H1 (cell line): ENCODE data around the gene CIB4. TPM values are rescaled to one million over a fixed set of nuclear protein-coding genes. Genes with fewer than 3 reads are reported as not detected.

ENCODE experiments used
- CTCF ChIA-PET: fragments of 300-600 bp; sonication (Branson Sonifier 250); formaldehyde crosslinking; loops from one replicate; lab custom pipeline; 2021; ENCODE audit not compliant: partially characterized antibody; lab: Charles Lee
- POLR2A ChIA-PET: fragments of 300-600 bp; sonication (Branson Sonifier 250); formaldehyde crosslinking; loops from one replicate; lab custom pipeline; 2021; ENCODE audit warnings: inconsistent platforms; ENCODE audit not compliant: partially characterized antibody; lab: Charles Lee
- DNase-seq, 2 experiments: peaks; one replicate each; pipeline versions ENCODE4 v3.0.0 to v3.0.0-alpha.2; 2010 to 2022; ENCODE audit warnings: low spot score in 2 of 2, low read depth in 1 of 2, mixed read lengths in 1 of 2
- FAIRE-seq: peaks from 2 replicates; lab custom pipeline; 2011; peaks lifted over from hg19 to GRCh38; lab: Jason Lieb, UNC
- H2AFZ ChIP-seq: 2 replicates; pipeline ENCODE4 v1.8.1; 2012; ENCODE audit warnings: low read length, inconsistent platforms
- H2AK5ac ChIP-seq: 2 replicates; pipeline ENCODE4 v1.6.1; 2013; ENCODE audit warnings: low read depth, low read length
- H2BK120ac ChIP-seq: replicated peaks from 2 replicates; pipeline ENCODE3; 2013; ENCODE audit warnings: low read depth, low read length, inconsistent platforms
- H2BK12ac ChIP-seq: 2 replicates; pipeline ENCODE4 v1.6.1; 2013; ENCODE audit warnings: low read depth, low read length
- H2BK15ac ChIP-seq: 2 replicates; pipeline ENCODE4 v1.6.1; 2013; ENCODE audit warnings: low read length
- H2BK20ac ChIP-seq: 2 replicates; pipeline ENCODE4 v1.6.1; 2013; ENCODE audit warnings: low read length
- H2BK5ac ChIP-seq: 2 replicates; pipeline ENCODE4 v1.6.1; 2013; ENCODE audit warnings: low read depth, low read length
- H3K14ac ChIP-seq: 2 replicates; pipeline ENCODE4 v1.6.1; 2013; ENCODE audit warnings: inconsistent platforms; ENCODE audit not compliant: insufficient read length
- H3K18ac ChIP-seq: 2 replicates; pipeline ENCODE4 v1.6.1; 2013; ENCODE audit warnings: low read length; ENCODE audit errors: extremely low read depth
- H3K23ac ChIP-seq: 2 replicates; pipeline ENCODE4 v1.6.1; 2013; ENCODE audit warnings: inconsistent platforms; ENCODE audit not compliant: insufficient read length
- H3K23me2 ChIP-seq: 2 replicates; pipeline ENCODE4 v1.6.1; 2013; ENCODE audit warnings: low read depth, low read length
- H3K27ac ChIP-seq: 2 replicates; pipeline ENCODE4 v1.6.1; 2011; ENCODE audit warnings: low read depth, low read length, inconsistent platforms
- H3K27me3 ChIP-seq, 4 experiments: replicated peaks in 1 of 4; 1 replicate in 1 of 4; 2 replicates in 3 of 4; pipeline versions ENCODE4 v1.6.1 to v1.8.1; 2011 to 2013; ENCODE audit warnings: low read length in 3 of 4, mild to moderate bottlenecking in 3 of 4, inconsistent platforms in 2 of 4, mixed read lengths in 2 of 4, moderate library complexity in 1 of 4; ENCODE audit not compliant: control insufficient read depth in 3 of 4, insufficient read depth in 3 of 4; ENCODE audit errors: extremely low read depth in 1 of 4
- H3K36me3 ChIP-seq, 4 experiments: 2 replicates each; pipeline versions ENCODE4 v1.6.1 to v1.8.1; 2011 to 2013; ENCODE audit warnings: mild to moderate bottlenecking in 4 of 4, low read length in 3 of 4, moderate library complexity in 2 of 4, control low read depth in 1 of 4, inconsistent platforms in 1 of 4; ENCODE audit not compliant: insufficient read depth in 4 of 4, control insufficient read depth in 2 of 4
- H3K4ac ChIP-seq: replicated peaks from 2 replicates; pipeline ENCODE3; 2013; ENCODE audit warnings: low read length, low read depth, mixed read lengths, inconsistent platforms; ENCODE audit not compliant: insufficient read length
- H3K4me1 ChIP-seq, 4 experiments: replicated peaks in 1 of 4; 1 replicate in 1 of 4; 2 replicates in 3 of 4; pipeline versions ENCODE4 v1.6.1 to v1.8.1; 2011 to 2013; ENCODE audit warnings: low read length in 3 of 4, inconsistent platforms in 2 of 4, mixed read lengths in 1 of 4; ENCODE audit not compliant: insufficient read depth in 4 of 4, control insufficient read depth in 3 of 4
- H3K4me2 ChIP-seq, 2 experiments: 2 replicates each; pipeline versions ENCODE4 v1.6.1 to v1.8.1; 2011 to 2013; ENCODE audit warnings: low read depth in 2 of 2, low read length in 2 of 2, control low read depth in 1 of 2, inconsistent platforms in 1 of 2, mild to moderate bottlenecking in 1 of 2; ENCODE audit not compliant: insufficient read depth in 1 of 2
- H3K4me3 ChIP-seq, 4 experiments: fragments of 200-600, 300-600 bp in 1 of 4; sonication (generic), shearing (Covaris generic), sonication (Bioruptor Twin) in 1 of 4; 2 replicates each; pipeline versions ENCODE4 v1.5.1 to v1.8.1; 2011 to 2016; ENCODE audit warnings: low read length in 4 of 4, low read depth in 3 of 4, control low read depth in 2 of 4, inconsistent platforms in 2 of 4, mild to moderate bottlenecking in 2 of 4, mixed read lengths in 1 of 4, moderate library complexity in 1 of 4; ENCODE audit not compliant: insufficient read depth in 2 of 4; ENCODE audit errors: extremely low read depth in 1 of 4
- H3K56ac ChIP-seq: replicated peaks from 2 replicates; pipeline ENCODE3; 2013; ENCODE audit warnings: low read depth, mild to moderate bottlenecking, mixed read lengths, low read length, inconsistent platforms; ENCODE audit not compliant: insufficient read length
- H3K79me1 ChIP-seq: 2 replicates; pipeline ENCODE4 v1.6.1; 2013; ENCODE audit warnings: low read depth, low read length, control low read depth
- H3K79me2 ChIP-seq, 2 experiments: 2 replicates each; pipeline versions ENCODE4 v1.6.1 to v1.8.1; 2012 to 2013; ENCODE audit warnings: low read length in 2 of 2, mild to moderate bottlenecking in 2 of 2, inconsistent platforms in 1 of 2; ENCODE audit not compliant: insufficient read depth in 2 of 2, control insufficient read depth in 1 of 2
- H3K9ac ChIP-seq, 4 experiments: replicated peaks in 1 of 4; 1 replicate in 1 of 4; 2 replicates in 3 of 4; pipeline versions ENCODE4 v1.6.1 to v1.8.1; 2011 to 2013; ENCODE audit warnings: low read depth in 3 of 4, low read length in 3 of 4, control low read depth in 2 of 4, mild to moderate bottlenecking in 2 of 4, moderate library complexity in 2 of 4, inconsistent platforms in 1 of 4; ENCODE audit errors: extremely low read depth in 1 of 4
- H3K9me3 ChIP-seq, 2 experiments: 2 replicates each; pipeline versions ENCODE4 v1.6.1 to v1.8.1; 2012 to 2013; ENCODE audit warnings: mild to moderate bottlenecking in 2 of 2, moderate library complexity in 2 of 2, control low read depth in 1 of 2, inconsistent platforms in 1 of 2, low read depth in 1 of 2, low read length in 1 of 2, mixed read lengths in 1 of 2; ENCODE audit not compliant: insufficient read depth in 2 of 2
- H4K20me1 ChIP-seq, 2 experiments: replicated peaks in 1 of 2; 2 replicates each; pipeline versions ENCODE3 to v1.8.1; 2011 to 2013; ENCODE audit warnings: inconsistent platforms in 2 of 2, low read length in 2 of 2, mild to moderate bottlenecking in 1 of 2; ENCODE audit not compliant: insufficient read depth in 2 of 2, control insufficient read depth in 1 of 2
- H4K5ac ChIP-seq: 2 replicates; pipeline ENCODE4 v1.6.1; 2013; ENCODE audit warnings: low read length, low read depth, mixed read lengths, inconsistent platforms; ENCODE audit not compliant: insufficient read length
- H4K8ac ChIP-seq: 2 replicates; pipeline ENCODE4 v1.8.0; 2013; ENCODE audit warnings: mild to moderate bottlenecking, moderate library complexity, low read length, inconsistent platforms; ENCODE audit not compliant: insufficient read depth; ENCODE audit errors: extremely low read depth
- H4K91ac ChIP-seq: replicated peaks from 2 replicates; pipeline ENCODE3; 2013; ENCODE audit warnings: low read length, mixed read lengths, inconsistent platforms; ENCODE audit not compliant: insufficient read length
- KDM1A ChIP-seq: fragments of 200-600, 300-600 bp; sonication (generic); IDR thresholded peaks from 2 replicates; pipeline ENCODE4 v1.7.1; 2016; ENCODE audit warnings: mild to moderate bottlenecking, low read length, borderline replicate concordance
- MAFK ChIP-seq: IDR thresholded peaks from 2 replicates; pipeline ENCODE4 v1.6.1; 2012; ENCODE audit warnings: low read depth, mild to moderate bottlenecking, improper control_type of control experiment, low read length
- PHF8 ChIP-seq: fragments of 200-600 bp; sonication (generic); conservative IDR thresholded peaks from 2 replicates; pipeline ENCODE4 v1.7.1; 2012; ENCODE audit warnings: low read depth, mild to moderate bottlenecking, inconsistent platforms, low read length, moderate library complexity
- WGBS, 2 experiments: shearing (Covaris generic) in 1 of 2; methylation state at CpG; one replicate each; pipeline versions ENCODE4 v1.1.6 to v1.1.7; 2013 to 2015; ENCODE audit warnings: low lambda C conversion rate in 2 of 2, mixed read lengths in 2 of 2, inconsistent platforms in 1 of 2, low coverage in 1 of 2, missing lambda C conversion rate in 1 of 2; ENCODE audit not compliant: insufficient replicate concordance in 2 of 2, insufficient coverage in 1 of 2, insufficient read length in 1 of 2; ENCODE audit errors: extremely low coverage in 1 of 2, missing lambda C conversion rate in 1 of 2; 5-methylcytosine and 5-hydroxymethylcytosine counted together
- polyA plus RNA-seq, 7 experiments: library from polyadenylated mRNA; depleted of rRNA in 3 of 7; stranded (reverse) in 5 of 7; unstranded in 2 of 7; fragments of >200 nt in 5 of 7; fragments of 200-250 nt in 2 of 7; gene quantifications; 1 replicate in 5 of 7; 2 replicates in 1 of 7; 4 replicates in 1 of 7; pipeline versions ENCODE4 v1.2.1 to v1.2.3, GENCODE V29; 2011 to 2013; ENCODE audit warnings: missing spikeins in 2 of 7, mixed read lengths in 2 of 7
- total RNA-seq: library from RNA; stranded (reverse); fragmentation: NEBNext Ultra II Directional; extraction: Animal tissue kit (Norgen Biotek cat#: 25700); gene quantifications from 2 replicates; pipeline ENCODE4 v1.2.1, GENCODE V29; 2021

The CIB4 gene
- total and polyA plus RNA-seq, 2 of the 8 experiments (the other 6 are each of a cell fraction or from before 2014, with no cell fraction given): not detected

GRCh38 chr2:26639685-26640243 is 1.4 kb downstream of the CIB4 start:
- Histone ChIP-seq H3K9me3 (no peaks in the 10 kb centered on the region), H2AFZ (no peak overlapping the region), H4K20me1 (no peaks in the 10 kb centered on the region), H2BK20ac (peak overlapping the region; percentile 48; the same call in 1 of the 2 replicates), H3K36me3 (no peaks in the 10 kb centered on the region), H2AK5ac (no peak overlapping the region), H3K4me1 (peaks cover 0 to 10% (median 4%) of the 10 kb centered on the region in 4 experiments; a peak in 2 of 7 replicates), H3K4ac (no peak overlapping the region), H3K27ac (no peak overlapping the region), H3K27me3 (no peaks in the 10 kb centered on the region; a peak in 2 of 7 replicates), H3K14ac (no peak overlapping the region), H3K4me3 (no peak overlapping the region), H2BK15ac (no peak overlapping the region), H2BK12ac (no peak overlapping the region), H3K9ac (no peak overlapping the region), H3K4me2 (no peak overlapping the region), H4K91ac (no peak overlapping the region), H3K18ac (0 out of 2 replicates have a peak overlapping the region, but pooled peaks have one; percentile 62), H4K8ac (no peak overlapping the region), H3K79me2 (0 out of 4 replicates have a peak, but pooled peaks cover 0 to 3% of the 10 kb centered on the region in 2 experiments), H2BK120ac (no peak overlapping the region), H3K23me2 (no peaks in the 10 kb centered on the region), H3K79me1 (no peaks in the 10 kb centered on the region), H3K56ac (no peak overlapping the region), H4K5ac (no peak overlapping the region), H2BK5ac (no peak overlapping the region), H3K23ac (no peak overlapping the region)
- DNase-seq (no peak), FAIRE-seq (no peak)
- ChIA-PET POLR2A (no interaction called here), CTCF (interaction anchor here (0.7 to 1.0 kb wide), 2 partner anchors 12 to 35 kb away, joined by 3 read pairs; no protein-coding TSS in a partner anchor)
- 87% methylated on average over 6 of the region's 8 CpGs; no CpG with 5 or more reads in 1 of the 2 experiments for WGBS, 2 experiments
- TF ChIP-seq KDM1A: no peak
- no peak for TF ChIP-seq MAFK
- TF ChIP-seq PHF8: no peak
